IMR-90 (cell line): ENCODE measurements around the gene TSSK2. TPM values are rescaled to one million over a fixed set of nuclear protein-coding genes. Genes with fewer than 3 reads are reported as not detected.

Experiments used
- ATAC-seq: fragments of 200-7000 bp; cut with Tn5 transposase; 2 replicates; pipeline ENCODE4 v1.9.1; 2020; ENCODE audit warnings: low read depth, mild to moderate bottlenecking, moderate library complexity
- BruUV-seq: library from RNA; stranded (reverse); fragments of 400-500 nt; replicated peaks from 2 replicates; lab custom pipeline; 2021; lab: Mats Ljungman, UMichigan
- CTCF ChIA-PET: fragments of 300-600 bp; formaldehyde crosslinking; extraction: SDS; loops from one replicate; lab custom pipeline; 2021; ENCODE audit warnings: antibody characterized with exemption; lab: Yijun Ruan, JAX
- POLR2A ChIA-PET: fragments of 300-600 bp; sonication (Branson Sonifier 250); formaldehyde crosslinking; loops from one replicate; lab custom pipeline; 2022; ENCODE audit warnings: antibody characterized with exemption; ENCODE audit not compliant: unreplicated experiment; lab: Charles Lee
- DNase-seq: peaks from one replicate; pipeline ENCODE4 v3.0.0; 2013
- H2AFZ ChIP-seq: replicated peaks from 2 replicates; pipeline ENCODE3; 2013; ENCODE audit warnings: low read length, mild to moderate bottlenecking; ENCODE audit not compliant: poor library complexity
- H2AK5ac ChIP-seq: 2 replicates; pipeline ENCODE4 v1.6.1; 2013; ENCODE audit warnings: low read depth, low read length, inconsistent platforms
- H2AK9ac ChIP-seq: replicated peaks from 2 replicates; pipeline ENCODE3; 2013; ENCODE audit warnings: mild to moderate bottlenecking, low read depth, low read length, moderate library complexity; ENCODE audit not compliant: poor library complexity
- H2BK120ac ChIP-seq: 2 replicates; pipeline ENCODE4 v1.6.1; 2013; ENCODE audit warnings: low read depth, low read length, inconsistent platforms
- H2BK15ac ChIP-seq: 3 replicates; pipeline ENCODE4 v1.6.1; 2013; ENCODE audit warnings: low read depth, low read length, inconsistent platforms
- H2BK20ac ChIP-seq: 2 replicates; pipeline ENCODE4 v1.6.1; 2013; ENCODE audit warnings: low read depth, mild to moderate bottlenecking, inconsistent platforms, low read length, moderate library complexity
- H2BK5ac ChIP-seq: 2 replicates; pipeline ENCODE4 v1.6.1; 2013; ENCODE audit warnings: mild to moderate bottlenecking, low read depth, low read length, inconsistent platforms; ENCODE audit not compliant: poor library complexity, severe bottlenecking
- H3K14ac ChIP-seq: replicated peaks from 2 replicates; pipeline ENCODE4 v1.6.1; 2013; ENCODE audit warnings: low read depth, low read length, inconsistent platforms
- H3K18ac ChIP-seq: 2 replicates; pipeline ENCODE4 v1.6.1; 2013; ENCODE audit warnings: low read depth, low read length, control low read depth
- H3K23ac ChIP-seq: 2 replicates; pipeline ENCODE4 v1.6.1; 2013; ENCODE audit warnings: low read depth, low read length, inconsistent platforms
- H3K27ac ChIP-seq: 2 replicates; pipeline ENCODE4 v1.5.1; 2013; ENCODE audit warnings: mild to moderate bottlenecking, control low read depth, low read length; ENCODE audit not compliant: insufficient read depth
- H3K27me3 ChIP-seq: 2 replicates; pipeline ENCODE4 v1.6.1; 2013; ENCODE audit warnings: low read length; ENCODE audit not compliant: control insufficient read depth, insufficient read depth
- H3K36me3 ChIP-seq: 2 replicates; pipeline ENCODE4 v1.6.1; 2013; ENCODE audit warnings: low read length, mixed read lengths; ENCODE audit not compliant: control insufficient read depth, insufficient read depth
- H3K4ac ChIP-seq: 2 replicates; pipeline ENCODE4 v1.6.1; 2013; ENCODE audit warnings: low read depth, low read length, inconsistent platforms
- H3K4me1 ChIP-seq: 2 replicates; pipeline ENCODE4 v1.6.1; 2013; ENCODE audit warnings: low read length, mixed read lengths; ENCODE audit not compliant: control insufficient read depth, insufficient read depth
- H3K4me2 ChIP-seq: 2 replicates; pipeline ENCODE4 v1.6.1; 2013; ENCODE audit warnings: low read depth, mild to moderate bottlenecking, control low read depth, low read length, moderate library complexity
- H3K4me3 ChIP-seq: 2 replicates; pipeline ENCODE4 v1.5.1; 2013; ENCODE audit warnings: low read depth, mild to moderate bottlenecking, control low read depth, low read length, moderate library complexity; ENCODE audit not compliant: insufficient read depth
- H3K56ac ChIP-seq: 2 replicates; pipeline ENCODE4 v1.6.1; 2013; ENCODE audit warnings: low read length, inconsistent platforms; ENCODE audit not compliant: insufficient read depth; ENCODE audit errors: extremely low read depth
- H3K79me1 ChIP-seq, 2 experiments: 2 replicates each; pipeline ENCODE4 v1.6.1; 2013; ENCODE audit warnings: low read length in 2 of 2, inconsistent platforms in 1 of 2, low read depth in 1 of 2
- H3K9ac ChIP-seq: 2 replicates; pipeline ENCODE4 v1.6.1; 2013; ENCODE audit warnings: low read depth, low read length, control low read depth
- H3K9me1 ChIP-seq: 2 replicates; pipeline ENCODE4 v1.6.1; 2013; ENCODE audit warnings: low read length, inconsistent platforms; ENCODE audit not compliant: insufficient read depth
- H3K9me3 ChIP-seq: 2 replicates; pipeline ENCODE4 v1.6.1; 2013; ENCODE audit warnings: low read length; ENCODE audit not compliant: control insufficient read depth, insufficient read depth
- H4K20me1 ChIP-seq: 2 replicates; pipeline ENCODE4 v1.6.1; 2013; ENCODE audit warnings: low read length, inconsistent platforms; ENCODE audit not compliant: insufficient read depth
- H4K5ac ChIP-seq: 2 replicates; pipeline ENCODE4 v1.6.1; 2013; ENCODE audit warnings: mild to moderate bottlenecking, low read depth, low read length, control low read depth
- H4K8ac ChIP-seq, 2 experiments: 2 replicates each; pipeline ENCODE4 v1.6.1; 2013; ENCODE audit warnings: low read depth in 2 of 2, low read length in 2 of 2, control low read depth in 1 of 2, inconsistent platforms in 1 of 2
- H4K91ac ChIP-seq: 2 replicates; pipeline ENCODE4 v1.6.1; 2013; ENCODE audit warnings: low read depth, low read length, inconsistent platforms; ENCODE audit not compliant: insufficient read depth
- BHLHE40 ChIP-seq: fragments of 150-350 bp; IDR thresholded peaks from 2 replicates; pipeline ENCODE4 v1.6.1; 2016; ENCODE audit warnings: mild to moderate bottlenecking, low read depth, low read length
- CEBPB ChIP-seq: IDR thresholded peaks from 2 replicates; pipeline ENCODE4 v1.6.1; 2012; ENCODE audit warnings: low read depth, low read length, improper control_type of control experiment
- FOS ChIP-seq: fragments of 150-350 bp; IDR thresholded peaks from 2 replicates; pipeline ENCODE4 v1.6.1; 2016; ENCODE audit warnings: low read depth, low read length
- MAFK ChIP-seq: IDR thresholded peaks from 2 replicates; pipeline ENCODE4 v1.6.1; 2012; ENCODE audit warnings: low read depth, low read length, improper control_type of control experiment
- MXI1 ChIP-seq: IDR thresholded peaks from 2 replicates; pipeline ENCODE4 v1.6.1; 2012; ENCODE audit warnings: low read depth, mild to moderate bottlenecking, low read length, moderate library complexity, borderline replicate concordance
- RAD21 ChIP-seq: IDR thresholded peaks from 2 replicates; pipeline ENCODE4 v1.6.1; 2012; ENCODE audit warnings: low read length, improper control_type of control experiment
- RFX5 ChIP-seq: IDR thresholded peaks from 2 replicates; pipeline ENCODE4 v1.8.0; 2012; ENCODE audit warnings: low read depth, mild to moderate bottlenecking, low read length, moderate library complexity
- SMC3 ChIP-seq: fragments of 150-350 bp; IDR thresholded peaks from 2 replicates; pipeline ENCODE4 v1.6.1; 2016; ENCODE audit warnings: low read depth, mild to moderate bottlenecking, antibody characterized with exemption, low read length, moderate library complexity
- WGBS, 2 experiments: methylation state at CpG; one replicate each; pipeline versions ENCODE4 v1.1.5 to v1.1.7; 2013; ENCODE audit warnings: missing lambda C conversion rate in 2 of 2; ENCODE audit not compliant: insufficient read length in 1 of 2; ENCODE audit errors: extremely low coverage in 2 of 2; 5-methylcytosine and 5-hydroxymethylcytosine counted together
- dilution Hi-C: fragments of 300-500 bp; cut with HindIII; formaldehyde crosslinking; loops from one replicate; pipeline ENCODE4 v1.14.3; 2018; ENCODE audit warnings: low sequenced_read_pairs; ENCODE audit not compliant: unreplicated experiment
- in situ Hi-C: fragments of 300-500 bp; cut with MboI; formaldehyde crosslinking; loops from 3 replicates; pipeline ENCODE4 v1.14.3; 2019; ENCODE audit warnings: low sequenced_read_pairs, inconsistent platforms, mixed read lengths
- intact Hi-C: fragments of 100-400 bp; cut with micrococcal nuclease; formaldehyde crosslinking; loops from 2 replicates; pipeline ENCODE4 v1.10.0; 2022
- polyA plus RNA-seq, 3 experiments: library from polyadenylated mRNA; depleted of rRNA; stranded (reverse); fragments of >200 nt; gene quantifications; 2 replicates each; pipeline ENCODE4 v1.2.3, GENCODE V29; 2012; ENCODE audit warnings: low replicate concordance in 1 of 3
- total RNA-seq: library from RNA; depleted of rRNA; stranded (reverse); fragments of >200 nt; gene quantifications from 2 replicates; pipeline ENCODE4 v1.2.3, GENCODE V29; 2012
- TF ChIP-seq, protein P1 (sequence below): conservative IDR thresholded peaks from 2 replicates; pipeline ENCODE4 v1.5.1; 2012; ENCODE audit warnings: mild to moderate bottlenecking, low read depth, low read length, improper control_type of control experiment
- TF ChIP-seq, protein P2 (sequence below): fragments of 150-350 bp; IDR thresholded peaks from 2 replicates; pipeline ENCODE4 v1.6.1; 2016; ENCODE audit warnings: low read depth, mild to moderate bottlenecking, low read length, moderate library complexity, borderline replicate concordance

Gene TSSK2
- total and polyA plus RNA-seq, 2 of the 4 experiments (the other 2 are of a cell fraction) = not detected

DNA sequence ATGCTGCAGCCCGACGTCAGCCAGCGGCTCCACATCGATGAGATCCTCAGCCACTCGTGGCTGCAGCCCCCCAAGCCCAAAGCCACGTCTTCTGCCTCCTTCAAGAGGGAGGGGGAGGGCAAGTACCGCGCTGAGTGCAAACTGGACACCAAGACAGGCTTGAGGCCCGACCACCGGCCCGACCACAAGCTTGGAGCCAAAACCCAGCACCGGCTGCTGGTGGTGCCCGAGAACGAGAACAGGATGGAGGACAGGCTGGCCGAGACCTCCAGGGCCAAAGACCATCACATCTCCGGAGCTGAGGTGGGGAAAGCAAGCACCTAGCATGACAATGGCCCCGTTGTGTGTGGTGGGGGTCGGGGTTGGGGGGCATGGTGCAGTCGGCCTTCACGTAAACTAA, 1.0 kb downstream of the TSSK2 start:
- Histone ChIP-seq H4K91ac (no peak overlapping the region), H3K79me1 (no peaks in the 10 kb centered on the region), H3K4me2 (no peak overlapping the region), H3K27me3 (no peaks in the 10 kb centered on the region), H3K9me1 (peaks cover 3% of the 10 kb centered on the region; the same call in 1 of the 2 replicates), H3K14ac (no peak overlapping the region), H3K56ac (no peak overlapping the region), H4K8ac (no peak overlapping the region), H2BK120ac (no peak overlapping the region), H3K9ac (no peak overlapping the region), H2BK5ac (no peak overlapping the region), H3K18ac (no peak overlapping the region), H3K4me3 (no peak overlapping the region), H4K20me1 (no peaks in the 10 kb centered on the region), H3K9me3 (no peaks in the 10 kb centered on the region), H3K4me1 (no peaks in the 10 kb centered on the region), H2BK20ac (no peak overlapping the region), H4K5ac (no peak overlapping the region), H2AK9ac (no peak overlapping the region), H2AFZ (no peak overlapping the region), H3K36me3 (peaks cover 46% of the 10 kb centered on the region), H3K23ac (no peak overlapping the region), H2BK15ac (no peak overlapping the region), H2AK5ac (no peak overlapping the region), H3K4ac (no peak overlapping the region), H3K27ac (no peak overlapping the region)
- DNase-seq = no peak
- dilution Hi-C loops = no loop called here
- 89% methylated on average over 12 of the region's 20 CpGs; no CpG with 5 or more reads in 1 of the 2 experiments for WGBS, 2 experiments
- ATAC-seq = no peak
- CTCF ChIA-PET = no interaction called here
- BruUV-seq = no TSS peak
- in situ Hi-C loops = no loop called here
- TF ChIP-seq, protein P1, sequence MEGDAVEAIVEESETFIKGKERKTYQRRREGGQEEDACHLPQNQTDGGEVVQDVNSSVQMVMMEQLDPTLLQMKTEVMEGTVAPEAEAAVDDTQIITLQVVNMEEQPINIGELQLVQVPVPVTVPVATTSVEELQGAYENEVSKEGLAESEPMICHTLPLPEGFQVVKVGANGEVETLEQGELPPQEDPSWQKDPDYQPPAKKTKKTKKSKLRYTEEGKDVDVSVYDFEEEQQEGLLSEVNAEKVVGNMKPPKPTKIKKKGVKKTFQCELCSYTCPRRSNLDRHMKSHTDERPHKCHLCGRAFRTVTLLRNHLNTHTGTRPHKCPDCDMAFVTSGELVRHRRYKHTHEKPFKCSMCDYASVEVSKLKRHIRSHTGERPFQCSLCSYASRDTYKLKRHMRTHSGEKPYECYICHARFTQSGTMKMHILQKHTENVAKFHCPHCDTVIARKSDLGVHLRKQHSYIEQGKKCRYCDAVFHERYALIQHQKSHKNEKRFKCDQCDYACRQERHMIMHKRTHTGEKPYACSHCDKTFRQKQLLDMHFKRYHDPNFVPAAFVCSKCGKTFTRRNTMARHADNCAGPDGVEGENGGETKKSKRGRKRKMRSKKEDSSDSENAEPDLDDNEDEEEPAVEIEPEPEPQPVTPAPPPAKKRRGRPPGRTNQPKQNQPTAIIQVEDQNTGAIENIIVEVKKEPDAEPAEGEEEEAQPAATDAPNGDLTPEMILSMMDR = no peak
- TF ChIP-seq MAFK = no peak
- no peak for TF ChIP-seq BHLHE40
- no peak for TF ChIP-seq CEBPB
- no peak for TF ChIP-seq FOS
- TF ChIP-seq SMC3 = no peak
- TF ChIP-seq RAD21 = no peak
- no peak for TF ChIP-seq MXI1
- TF ChIP-seq RFX5 = no peak
- TF ChIP-seq, protein P2, sequence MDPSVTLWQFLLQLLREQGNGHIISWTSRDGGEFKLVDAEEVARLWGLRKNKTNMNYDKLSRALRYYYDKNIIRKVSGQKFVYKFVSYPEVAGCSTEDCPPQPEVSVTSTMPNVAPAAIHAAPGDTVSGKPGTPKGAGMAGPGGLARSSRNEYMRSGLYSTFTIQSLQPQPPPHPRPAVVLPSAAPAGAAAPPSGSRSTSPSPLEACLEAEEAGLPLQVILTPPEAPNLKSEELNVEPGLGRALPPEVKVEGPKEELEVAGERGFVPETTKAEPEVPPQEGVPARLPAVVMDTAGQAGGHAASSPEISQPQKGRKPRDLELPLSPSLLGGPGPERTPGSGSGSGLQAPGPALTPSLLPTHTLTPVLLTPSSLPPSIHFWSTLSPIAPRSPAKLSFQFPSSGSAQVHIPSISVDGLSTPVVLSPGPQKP = no peak
- intact Hi-C loops = no loop called here
- POLR2A ChIA-PET = no interaction called here
